ENCODE data around the gene DAO. TPM values are rescaled to one million over a fixed set of nuclear protein-coding genes. Genes with fewer than 3 reads are reported as not detected.

Gene DAO
- total and polyA plus RNA-seq, 9 donors, result not detected

DNA sequence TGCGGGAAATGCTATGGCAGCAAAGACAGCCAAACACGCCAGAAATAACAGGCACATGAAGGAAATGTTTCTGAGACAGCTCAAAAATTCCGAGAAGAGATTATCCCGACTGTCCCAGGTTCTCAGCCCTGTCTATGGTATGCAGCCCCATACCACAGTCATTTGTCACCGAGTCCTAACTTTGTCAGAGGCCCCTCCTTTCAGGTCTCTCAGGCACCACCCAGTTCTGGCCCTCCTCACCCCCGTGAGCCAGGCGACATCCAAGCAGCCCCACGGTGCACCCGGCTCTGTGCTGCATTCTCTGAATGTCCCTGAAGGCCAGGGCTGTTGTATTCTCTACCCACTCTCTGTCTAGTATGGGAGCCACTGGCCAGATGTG lies 46.5 kb upstream of the DAO start:
- Histone ChIP-seq H3K9me3 (no peaks in the 10 kb centered on the region), H3K27me3 (no peaks in the 10 kb centered on the region), H3K4me3 (no peak overlapping the region), H3K4me1 (ENCODE audit: insufficient read depth) (peaks cover 12% of the 10 kb centered on the region), H3K36me3 (no peaks in the 10 kb centered on the region), H3K27ac (no peak overlapping the region)
- intact Hi-C loops (cut with DNase I), result no loop called here
- WGBS, 3 donors, result 6 to 28% (median 22%) methylated on average over 9 of the region's 9 CpGs
- TF ChIP-seq EP300 (IDR thresholded peaks at IDR 0.05) (no peak), POLR2A (IDR thresholded peaks at IDR 0.05) (no peak)
- TF ChIP-seq, protein P1, sequence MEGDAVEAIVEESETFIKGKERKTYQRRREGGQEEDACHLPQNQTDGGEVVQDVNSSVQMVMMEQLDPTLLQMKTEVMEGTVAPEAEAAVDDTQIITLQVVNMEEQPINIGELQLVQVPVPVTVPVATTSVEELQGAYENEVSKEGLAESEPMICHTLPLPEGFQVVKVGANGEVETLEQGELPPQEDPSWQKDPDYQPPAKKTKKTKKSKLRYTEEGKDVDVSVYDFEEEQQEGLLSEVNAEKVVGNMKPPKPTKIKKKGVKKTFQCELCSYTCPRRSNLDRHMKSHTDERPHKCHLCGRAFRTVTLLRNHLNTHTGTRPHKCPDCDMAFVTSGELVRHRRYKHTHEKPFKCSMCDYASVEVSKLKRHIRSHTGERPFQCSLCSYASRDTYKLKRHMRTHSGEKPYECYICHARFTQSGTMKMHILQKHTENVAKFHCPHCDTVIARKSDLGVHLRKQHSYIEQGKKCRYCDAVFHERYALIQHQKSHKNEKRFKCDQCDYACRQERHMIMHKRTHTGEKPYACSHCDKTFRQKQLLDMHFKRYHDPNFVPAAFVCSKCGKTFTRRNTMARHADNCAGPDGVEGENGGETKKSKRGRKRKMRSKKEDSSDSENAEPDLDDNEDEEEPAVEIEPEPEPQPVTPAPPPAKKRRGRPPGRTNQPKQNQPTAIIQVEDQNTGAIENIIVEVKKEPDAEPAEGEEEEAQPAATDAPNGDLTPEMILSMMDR (IDR thresholded peaks at IDR 0.05), result no peak
- DNase-seq, result no peak

DNA sequence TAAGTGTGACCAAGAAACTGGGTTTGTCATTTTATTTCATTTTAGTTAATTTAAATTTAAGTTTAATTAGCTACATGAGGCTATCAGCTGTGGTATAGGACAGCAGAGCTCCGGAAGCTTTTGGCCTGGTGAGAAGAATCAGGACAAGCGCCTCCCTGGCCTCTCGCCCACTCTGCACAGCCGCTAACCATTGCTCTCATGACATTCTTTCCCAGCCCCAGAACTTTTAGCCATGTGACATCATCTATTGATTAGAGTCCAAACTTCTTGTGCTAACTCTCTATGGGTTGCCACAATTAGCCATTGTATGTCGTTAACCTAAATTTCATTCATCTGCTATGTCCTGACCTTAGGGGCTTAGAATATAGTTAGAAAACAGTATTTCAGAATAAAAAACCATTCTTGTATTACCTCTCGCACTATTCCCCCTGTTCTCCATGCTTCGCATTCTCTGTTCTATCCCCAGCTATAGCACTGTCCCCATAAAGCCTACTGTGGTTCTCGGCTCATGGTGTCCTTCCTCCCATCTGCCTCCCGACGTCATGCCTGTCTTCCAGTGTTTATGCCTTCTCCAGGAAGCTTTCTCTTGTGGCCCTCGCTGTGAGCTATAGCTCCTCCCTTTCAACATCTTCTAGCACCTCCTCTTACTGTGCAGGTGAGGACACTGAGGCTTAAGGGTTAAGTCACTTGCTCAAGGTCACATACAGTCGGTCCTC lies 46.0 kb upstream of the DAO start:
- TF ChIP-seq EP300 (IDR thresholded peaks at IDR 0.05) (no peak), POLR2A (IDR thresholded peaks at IDR 0.05) (no peak)
- TF ChIP-seq, protein P1 (IDR thresholded peaks at IDR 0.05), result no peak
- Histone ChIP-seq H3K27ac (no peak overlapping the region), H3K27me3 (no peaks in the 10 kb centered on the region), H3K4me3 (no peak overlapping the region), H3K36me3 (no peaks in the 10 kb centered on the region), H3K9me3 (no peaks in the 10 kb centered on the region), H3K4me1 (ENCODE audit: insufficient read depth) (peaks cover 16% of the 10 kb centered on the region)
- no peak for DNase-seq
- 67 to 76% (median 67%) methylated on average over 12 of the region's 12 CpGs for WGBS, 3 donors
- intact Hi-C loops (cut with DNase I), result no loop called here

- Histone ChIP-seq H3K27ac (no peak overlapping the region), H3K36me3 (no peaks in the 10 kb centered on the region), H3K27me3 (no peaks in the 10 kb centered on the region), H3K4me3 (no peak overlapping the region), H3K4me1 (ENCODE audit: insufficient read depth) (peaks cover 30% of the 10 kb centered on the region), H3K9me3 (no peaks in the 10 kb centered on the region)
- 86 to 89% (median 87%) methylated on average over 7 of the region's 7 CpGs for WGBS, 3 donors
- no peak for DNase-seq
- TF ChIP-seq, protein P1 (IDR thresholded peaks at IDR 0.05), result no peak
- TF ChIP-seq POLR2A (IDR thresholded peaks at IDR 0.05), result no peak
- TF ChIP-seq EP300 (IDR thresholded peaks at IDR 0.05), result no peak
- intact Hi-C loops (cut with DNase I), result no loop called here
These were observed 43.8 kb upstream of the DAO start for GRCh38 chr12:108835860-108836634.

- peaks cover 31% of the 10 kb centered on the region for H3K4me1 ChIP-seq (ENCODE audit: insufficient read depth)
- 81 to 89% (median 88%) methylated on average over 8 of the region's 8 CpGs for WGBS, 3 donors
- TF ChIP-seq, protein P1 (IDR thresholded peaks at IDR 0.05), result no peak
- H3K9me3 ChIP-seq, result no peaks in the 10 kb centered on the region
- no peak for DNase-seq
- H3K36me3 ChIP-seq, result no peaks in the 10 kb centered on the region
- intact Hi-C loops (cut with DNase I), result no loop called here
- H3K27ac ChIP-seq, result no peak overlapping the region
- no peak overlapping the region for H3K4me3 ChIP-seq
- no peaks in the 10 kb centered on the region for H3K27me3 ChIP-seq
These were observed 42.7 kb upstream of the DAO start for GRCh38 chr12:108837239-108837638.

All from ovary (tissue), 9 donors.